Fibroblast of lung (primary cell): ENCODE measurements around the gene C3orf20.

ENCODE experiments used
- EZH2 ChIP-seq: IDR thresholded peaks from 2 replicates; pipeline ENCODE4 v1.5.1; 2012; ENCODE audit warnings: low read length, control low read depth, mild to moderate bottlenecking; ENCODE audit errors: missing control alignments
- TF ChIP-seq, protein P1 (sequence below), 2 donors: IDR thresholded peaks in 1 of 2; conservative IDR thresholded peaks in 1 of 2; 1 replicate in 1 of 2; 2 replicates in 1 of 2; pipeline ENCODE4 v1.5.1; 2011 to 2012; ENCODE audit warnings: low read length in 2 of 2, control low read depth in 1 of 2, inconsistent platforms in 1 of 2, low read depth in 1 of 2, mild to moderate bottlenecking in 1 of 2

DNA sequence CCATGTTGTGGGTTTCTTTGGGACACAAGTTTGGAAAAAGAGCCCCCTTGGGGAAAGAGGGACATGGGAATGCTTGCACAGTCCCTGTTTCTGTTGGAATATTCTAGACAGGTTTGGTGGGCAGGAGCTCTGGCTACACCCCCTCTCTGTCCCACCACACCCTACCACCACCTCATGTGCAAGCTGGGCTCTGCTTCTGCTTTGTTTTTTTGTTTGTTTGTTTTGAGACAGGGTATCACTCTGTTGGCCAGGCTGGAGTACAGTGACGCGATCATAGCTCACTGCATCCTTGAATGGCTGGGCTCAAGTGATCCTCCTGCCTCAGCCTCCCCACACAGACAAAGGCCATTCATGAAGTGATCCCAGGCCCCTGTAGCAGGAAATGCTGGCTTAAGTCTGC, 86.9 kb downstream of the C3orf20 start:
- TF ChIP-seq, protein P1, sequence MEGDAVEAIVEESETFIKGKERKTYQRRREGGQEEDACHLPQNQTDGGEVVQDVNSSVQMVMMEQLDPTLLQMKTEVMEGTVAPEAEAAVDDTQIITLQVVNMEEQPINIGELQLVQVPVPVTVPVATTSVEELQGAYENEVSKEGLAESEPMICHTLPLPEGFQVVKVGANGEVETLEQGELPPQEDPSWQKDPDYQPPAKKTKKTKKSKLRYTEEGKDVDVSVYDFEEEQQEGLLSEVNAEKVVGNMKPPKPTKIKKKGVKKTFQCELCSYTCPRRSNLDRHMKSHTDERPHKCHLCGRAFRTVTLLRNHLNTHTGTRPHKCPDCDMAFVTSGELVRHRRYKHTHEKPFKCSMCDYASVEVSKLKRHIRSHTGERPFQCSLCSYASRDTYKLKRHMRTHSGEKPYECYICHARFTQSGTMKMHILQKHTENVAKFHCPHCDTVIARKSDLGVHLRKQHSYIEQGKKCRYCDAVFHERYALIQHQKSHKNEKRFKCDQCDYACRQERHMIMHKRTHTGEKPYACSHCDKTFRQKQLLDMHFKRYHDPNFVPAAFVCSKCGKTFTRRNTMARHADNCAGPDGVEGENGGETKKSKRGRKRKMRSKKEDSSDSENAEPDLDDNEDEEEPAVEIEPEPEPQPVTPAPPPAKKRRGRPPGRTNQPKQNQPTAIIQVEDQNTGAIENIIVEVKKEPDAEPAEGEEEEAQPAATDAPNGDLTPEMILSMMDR (conservative IDR thresholded peaks at IDR 0.05 in 1 of 2, IDR thresholded peaks at IDR 0.05 in 1 of 2; ENCODE audit: low read depth in 1 of 2, low read length in 2 of 2): no peak
- no peak for TF ChIP-seq EZH2
